Natural killer cell (primary cell): Measurements from ENCODE around the gene OR10A5. TPM values are rescaled to one million over a fixed set of nuclear protein-coding genes. Genes with fewer than 3 reads are reported as not detected.
"Not testable (repeated sequence)": the region's sequence is repeated elsewhere in the genome, so short reads cannot be mapped to it uniquely, and the experiment has no call there.

Experiments
- ATAC-seq, 3 donors: fragments of 150-1000 bp in 2 of 3; fragments of 200-7000 bp in 1 of 3; cut with Tn5 transposase; 1 replicate in 1 of 3; 2 replicates in 2 of 3; pipeline ENCODE4 v1.10.0; 2021; ENCODE audit warnings: mild to moderate bottlenecking in 2 of 3, moderate library complexity in 2 of 3
- DNase-seq, 2 donors: peaks; one replicate each; pipeline versions ENCODE4 v3.0.0 to v3.0.0-alpha.2; 2013 to 2021; ENCODE audit warnings: mixed read lengths in 1 of 2
- H3K27ac ChIP-seq: one replicate; pipeline ENCODE4 v1.5.1; 2013; ENCODE audit warnings: mild to moderate bottlenecking, low read length
- H3K27me3 ChIP-seq: one replicate; pipeline ENCODE4 v1.6.1; 2013; ENCODE audit warnings: low read length; ENCODE audit not compliant: control insufficient read depth, insufficient read depth
- H3K36me3 ChIP-seq: one replicate; pipeline ENCODE4 v1.6.1; 2013; ENCODE audit warnings: low read length; ENCODE audit not compliant: control insufficient read depth, insufficient read depth
- H3K4me1 ChIP-seq: one replicate; pipeline ENCODE4 v1.6.1; 2013; ENCODE audit warnings: low read length; ENCODE audit not compliant: control insufficient read depth, insufficient read depth
- H3K4me3 ChIP-seq: one replicate; pipeline ENCODE4 v1.5.1; 2013; ENCODE audit warnings: low read length
- H3K9me3 ChIP-seq: one replicate; pipeline ENCODE4 v1.6.1; 2013; ENCODE audit warnings: low read length; ENCODE audit not compliant: control insufficient read depth, insufficient read depth
- H3K27ac Mint-ChIP-seq, 2 donors: one replicate each; pipeline ENCODE4 v1.8.0; 2022; ENCODE audit warnings: mild to moderate bottlenecking in 2 of 2, mixed read lengths in 2 of 2, moderate library complexity in 1 of 2
- H3K27me3 Mint-ChIP-seq, 2 donors: one replicate each; pipeline ENCODE4 v1.8.0; 2022; ENCODE audit warnings: low read depth in 2 of 2, mixed read lengths in 2 of 2
- H3K36me3 Mint-ChIP-seq: one replicate; pipeline ENCODE4 v1.8.0; 2022; ENCODE audit warnings: mixed read lengths
- H3K4me1 Mint-ChIP-seq, 2 donors: one replicate each; pipeline ENCODE4 v1.8.0; 2022; ENCODE audit warnings: mixed read lengths in 2 of 2
- H3K4me3 Mint-ChIP-seq: one replicate; pipeline ENCODE4 v1.8.0; 2022; ENCODE audit warnings: mild to moderate bottlenecking, moderate library complexity, mixed read lengths
- H3K9me3 Mint-ChIP-seq, 2 donors: one replicate each; pipeline ENCODE4 v1.8.0; 2022; ENCODE audit warnings: mixed read lengths in 2 of 2
- CTCF ChIP-seq: fragments of 200-600 bp; IDR thresholded peaks from one replicate; pipeline ENCODE4 v1.8.0; 2022; ENCODE audit warnings: antibody characterized with exemption
- WGBS: methylation state at CpG from one replicate; pipeline ENCODE4 v1.1.7; 2013; ENCODE audit warnings: missing lambda C conversion rate; ENCODE audit not compliant: insufficient coverage; 5-methylcytosine and 5-hydroxymethylcytosine counted together
- intact Hi-C: fragments of 100-400 bp; cut with micrococcal nuclease; formaldehyde crosslinking; loops from one replicate; pipeline ENCODE4 v1.14.2; 2022
- total RNA-seq, 4 donors: library from RNA; stranded (reverse); fragments of 120-200 nt in 1 of 4; gene quantifications; one replicate each; pipeline versions ENCODE4 v1.2.3 to v1.2.4, GENCODE V29; 2013 to 2022

Gene OR10A5
- total RNA-seq, 3 donors from 2014 or later (not counting 1 experiment from before 2014, with no cell fraction given): not detected

DNA sequence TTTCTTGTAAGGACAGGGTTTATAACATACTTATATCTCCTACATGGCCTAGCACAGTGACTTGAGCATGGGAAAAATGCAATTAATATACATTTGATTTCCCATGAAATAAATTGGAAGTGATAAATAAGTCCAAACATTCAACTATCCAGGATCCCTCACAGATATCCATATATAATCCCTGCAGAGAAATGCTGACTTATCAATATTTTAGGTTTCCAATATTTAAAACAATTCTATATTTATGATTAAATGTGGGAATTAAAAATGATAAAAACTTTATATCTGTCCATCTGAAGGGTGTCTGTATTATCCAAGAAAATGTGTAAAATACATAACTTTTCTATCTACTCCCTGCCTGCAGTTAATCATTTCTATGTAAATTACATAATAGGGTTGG is 37.3 kb downstream of the OR10A5 start:
- Mint-ChIP-seq H3K36me3 (no peaks in the 10 kb centered on the region), H3K27me3 (peaks cover 12 to 26% of the 10 kb centered on the region in 2 donors), H3K27ac (no peak overlapping the region), H3K4me3 (no peak overlapping the region), H3K4me1 (no peaks in the 10 kb centered on the region), H3K9me3 (no peaks in the 10 kb centered on the region)
- Histone ChIP-seq H3K36me3 (no peaks in the 10 kb centered on the region), H3K27me3 (peaks cover 2% of the 10 kb centered on the region), H3K4me1 (no peaks in the 10 kb centered on the region), H3K4me3 (no peak overlapping the region), H3K9me3 (no peaks in the 10 kb centered on the region), H3K27ac (no peak overlapping the region)
- TF ChIP-seq CTCF: no peak
- ATAC-seq (no peak), DNase-seq (no peak)
- intact Hi-C loops: no loop called here

- H3K4me3 Mint-ChIP-seq, H3K4me1 Mint-ChIP-seq, H3K9me3 ChIP-seq, H3K9me3 Mint-ChIP-seq, H3K36me3 ChIP-seq, H3K4me3 ChIP-seq, H3K27ac Mint-ChIP-seq, H3K4me1 ChIP-seq, DNase-seq, H3K27ac ChIP-seq, intact Hi-C loops, H3K36me3 Mint-ChIP-seq, ATAC-seq, H3K27me3 ChIP-seq: not testable (repeated sequence)
- H3K27me3 Mint-ChIP-seq: peaks cover 9 to 14% of the 10 kb centered on the region in 2 donors
- 100% methylated on average over 4 of the region's 5 CpGs for WGBS
Measured at GRCh38 chr11:6887711-6888110, 42.2 kb downstream of the OR10A5 start.

DNA sequence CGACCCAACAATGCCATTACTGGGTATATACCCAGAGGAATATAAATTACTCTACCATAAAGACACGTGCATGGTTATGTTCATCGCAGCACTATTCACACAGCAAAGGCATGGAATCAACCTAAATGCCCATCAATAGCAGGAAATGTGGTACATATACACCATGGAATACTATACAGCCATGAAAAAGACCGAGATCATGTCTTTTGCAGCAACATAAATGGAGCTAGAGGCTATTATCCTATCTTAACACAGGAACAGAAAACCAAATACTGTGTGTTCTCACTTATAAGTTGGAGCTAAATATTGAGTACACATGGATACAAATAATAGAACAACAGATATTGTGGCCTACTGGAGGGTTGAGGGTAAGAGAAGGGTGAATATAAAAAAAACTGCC is 43.3 kb downstream of the OR10A5 start:
- intact Hi-C loops: no loop called here
- Mint-ChIP-seq H3K27ac (no peak overlapping the region), H3K36me3 (no peaks in the 10 kb centered on the region), H3K27me3 (peaks cover 7 to 13% of the 10 kb centered on the region in 2 donors), H3K9me3 (no peaks in the 10 kb centered on the region), H3K4me1 (no peaks in the 10 kb centered on the region), H3K4me3 (no peak overlapping the region)
- ATAC-seq (no peak), DNase-seq (no peak)
- Histone ChIP-seq H3K4me1 (no peaks in the 10 kb centered on the region), H3K27ac (no peak overlapping the region), H3K36me3 (no peaks in the 10 kb centered on the region), H3K27me3 (peaks cover 2% of the 10 kb centered on the region), H3K4me3 (no peak overlapping the region), H3K9me3 (no peaks in the 10 kb centered on the region)
- WGBS: 82% methylated on average over 4 of the region's 4 CpGs
- TF ChIP-seq CTCF: no peak

DNA sequence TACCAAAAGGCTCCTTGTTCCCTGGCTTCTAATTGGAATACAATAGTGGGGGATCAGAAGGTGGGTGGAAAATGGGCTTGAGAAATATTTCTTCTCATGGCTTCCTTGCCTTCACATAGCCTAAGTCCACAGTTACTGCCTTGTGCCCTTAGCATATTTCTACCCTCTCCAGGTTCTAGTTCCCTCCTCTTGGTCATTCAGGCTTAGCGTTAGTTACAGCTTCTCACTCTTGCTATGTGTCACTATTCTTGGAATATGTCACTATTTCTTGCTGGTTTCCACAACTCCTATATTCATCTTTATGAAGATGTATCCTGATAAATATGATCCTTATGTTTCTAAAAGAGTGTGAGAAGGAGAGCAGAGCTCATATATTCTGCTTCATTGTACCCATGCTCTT is 44.4 kb downstream of the OR10A5 start:
- Mint-ChIP-seq H3K27me3 (peaks cover 4 to 13% of the 10 kb centered on the region in 2 donors), H3K4me1 (no peaks in the 10 kb centered on the region), H3K9me3 (no peaks in the 10 kb centered on the region), H3K27ac (no peak overlapping the region), H3K4me3 (no peak overlapping the region), H3K36me3 (no peaks in the 10 kb centered on the region)
- ATAC-seq (no peak), DNase-seq (no peak)
- Histone ChIP-seq H3K9me3 (no peaks in the 10 kb centered on the region), H3K27me3 (peaks cover 2% of the 10 kb centered on the region), H3K36me3 (no peaks in the 10 kb centered on the region), H3K27ac (no peak overlapping the region), H3K4me1 (no peaks in the 10 kb centered on the region), H3K4me3 (no peak overlapping the region)
- no peak for TF ChIP-seq CTCF
- WGBS: 83% methylated on average over 1 of the region's 1 CpG
- intact Hi-C loops: no loop called here
